Smooth muscle cell (in vitro differentiated cells): ENCODE results near the gene CMTR2. TPM values are rescaled to one million over a fixed set of nuclear protein-coding genes. Genes with fewer than 3 reads are reported as not detected.

ENCODE experiments used
- DNase-seq: peaks from one replicate; lab custom pipeline; 2025; ENCODE audit not compliant: unreplicated experiment; lab: John Stamatoyannopoulos, UW
- H2AFZ ChIP-seq: fragments of 200-600 bp; sonication (generic); 2 replicates; pipeline ENCODE4 v1.6.0; 2016; ENCODE audit warnings: antibody characterized with exemption, low read depth, mild to moderate bottlenecking
- H3F3A ChIP-seq: fragments of 200-600 bp; sonication (generic); 2 replicates; pipeline ENCODE4 v1.6.0; 2017; ENCODE audit warnings: antibody characterized with exemption, low read depth
- H3K27ac ChIP-seq: fragments of 200-600 bp; sonication (generic); 2 replicates; pipeline ENCODE4 v1.5.1; 2016; ENCODE audit warnings: low read depth, mild to moderate bottlenecking
- H3K27me3 ChIP-seq: fragments of 200-600 bp; sonication (generic); 2 replicates; pipeline ENCODE4 v1.6.1; 2016; ENCODE audit warnings: low read depth, mild to moderate bottlenecking
- H3K36me3 ChIP-seq: fragments of 200-600 bp; sonication (generic); 2 replicates; pipeline ENCODE4 v1.5.1; 2016; ENCODE audit warnings: low read depth
- H3K4me1 ChIP-seq: fragments of 200-600 bp; sonication (generic); 2 replicates; pipeline ENCODE4 v1.5.1; 2016; ENCODE audit warnings: low read depth
- H3K4me2 ChIP-seq: fragments of 200-600 bp; sonication (generic); 2 replicates; pipeline ENCODE4 v1.6.0; 2016; ENCODE audit warnings: mild to moderate bottlenecking
- H3K4me3 ChIP-seq: fragments of 200-600 bp; sonication (generic); 2 replicates; pipeline ENCODE4 v1.5.1; 2016; ENCODE audit warnings: mild to moderate bottlenecking
- H3K79me2 ChIP-seq: fragments of 200-600 bp; sonication (generic); 2 replicates; pipeline ENCODE4 v1.6.0; 2016; ENCODE audit warnings: low read depth, mild to moderate bottlenecking
- H3K9ac ChIP-seq: fragments of 200-600 bp; sonication (generic); 2 replicates; pipeline ENCODE4 v1.6.0; 2016; ENCODE audit warnings: low read depth
- H3K9me3 ChIP-seq: fragments of 200-600 bp; sonication (generic); replicated peaks from 2 replicates; pipeline ENCODE4 v1.5.1; 2016; ENCODE audit warnings: low read depth
- H4K20me1 ChIP-seq: fragments of 200-600 bp; sonication (generic); 2 replicates; pipeline ENCODE4 v1.6.0; 2016; ENCODE audit warnings: low read depth
- WGBS: methylation state at CpG from one replicate; pipeline ENCODE4 v1.1.7; 2016; ENCODE audit warnings: low lambda C conversion rate; 5-methylcytosine and 5-hydroxymethylcytosine counted together
- polyA plus RNA-seq: library from polyadenylated mRNA; unstranded; fragments of >200 nt; fragmentation: Nextera tagmentation; extraction: Ambion mirVana; gene quantifications from 2 replicates; pipeline ENCODE4 v1.2.1, GENCODE V29; 2016
- total RNA-seq: library from RNA; depleted of rRNA; stranded (reverse); fragments of >200 nt; gene quantifications from 2 replicates; pipeline ENCODE4 v1.2.3, GENCODE V29; 2014
- TF ChIP-seq, protein P1 (sequence below): fragments of 200-600 bp; sonication (generic); IDR thresholded peaks from 2 replicates; pipeline ENCODE4 v1.5.1; 2017; ENCODE audit warnings: borderline replicate concordance, mild to moderate bottlenecking, antibody characterized with exemption; ENCODE audit not compliant: insufficient read depth, poor library complexity, severe bottlenecking

Gene CMTR2
- total and polyA plus RNA-seq, 2 experiments from 2014 or later: 7.0 to 26.0 TPM

DNA sequence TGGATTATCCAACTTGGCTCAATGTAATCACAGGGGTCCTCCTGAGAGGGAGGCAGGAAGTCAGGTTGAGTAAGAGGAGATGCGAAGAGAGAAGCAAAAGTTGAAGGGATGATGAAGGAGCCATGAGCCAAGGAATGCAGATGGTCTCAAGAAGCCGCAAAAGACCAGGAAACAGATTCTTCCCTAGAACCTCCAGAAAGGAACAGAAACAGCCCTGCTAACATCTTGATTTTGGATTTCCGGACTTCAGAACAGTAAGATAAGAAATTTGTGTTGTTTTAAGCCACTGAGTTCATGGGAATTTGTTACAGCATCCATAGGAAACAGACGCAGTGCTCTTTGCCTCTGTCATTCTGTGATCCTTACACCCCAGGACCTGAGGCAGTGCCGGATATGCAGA, 26.8 kb downstream of the CMTR2 start:
- H3K27ac ChIP-seq: no peak overlapping the region
- no peak overlapping the region for H3K4me3 ChIP-seq
- H3K36me3 ChIP-seq: no peaks in the 10 kb centered on the region
- no peak for DNase-seq
- no peaks in the 10 kb centered on the region for H3F3A ChIP-seq
- H2AFZ ChIP-seq: no peak overlapping the region
- 89% methylated on average over 5 of the region's 5 CpGs for WGBS
- TF ChIP-seq, protein P1, sequence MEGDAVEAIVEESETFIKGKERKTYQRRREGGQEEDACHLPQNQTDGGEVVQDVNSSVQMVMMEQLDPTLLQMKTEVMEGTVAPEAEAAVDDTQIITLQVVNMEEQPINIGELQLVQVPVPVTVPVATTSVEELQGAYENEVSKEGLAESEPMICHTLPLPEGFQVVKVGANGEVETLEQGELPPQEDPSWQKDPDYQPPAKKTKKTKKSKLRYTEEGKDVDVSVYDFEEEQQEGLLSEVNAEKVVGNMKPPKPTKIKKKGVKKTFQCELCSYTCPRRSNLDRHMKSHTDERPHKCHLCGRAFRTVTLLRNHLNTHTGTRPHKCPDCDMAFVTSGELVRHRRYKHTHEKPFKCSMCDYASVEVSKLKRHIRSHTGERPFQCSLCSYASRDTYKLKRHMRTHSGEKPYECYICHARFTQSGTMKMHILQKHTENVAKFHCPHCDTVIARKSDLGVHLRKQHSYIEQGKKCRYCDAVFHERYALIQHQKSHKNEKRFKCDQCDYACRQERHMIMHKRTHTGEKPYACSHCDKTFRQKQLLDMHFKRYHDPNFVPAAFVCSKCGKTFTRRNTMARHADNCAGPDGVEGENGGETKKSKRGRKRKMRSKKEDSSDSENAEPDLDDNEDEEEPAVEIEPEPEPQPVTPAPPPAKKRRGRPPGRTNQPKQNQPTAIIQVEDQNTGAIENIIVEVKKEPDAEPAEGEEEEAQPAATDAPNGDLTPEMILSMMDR: no peak
- H3K4me1 ChIP-seq: no peaks in the 10 kb centered on the region
- peaks cover 14% of the 10 kb centered on the region for H3K27me3 ChIP-seq
- H4K20me1 ChIP-seq: no peaks in the 10 kb centered on the region
- H3K9me3 ChIP-seq: no peaks in the 10 kb centered on the region
- H3K4me2 ChIP-seq: no peak overlapping the region
- no peak overlapping the region for H3K9ac ChIP-seq
- no peaks in the 10 kb centered on the region for H3K79me2 ChIP-seq

- TF ChIP-seq, protein P1: no peak
- no peak overlapping the region for H3K9ac ChIP-seq
- H2AFZ ChIP-seq: no peak overlapping the region
- no peak for DNase-seq
- H3F3A ChIP-seq: no peaks in the 10 kb centered on the region
- H3K27me3 ChIP-seq: peaks cover 17% of the 10 kb centered on the region
- H3K4me1 ChIP-seq: no peaks in the 10 kb centered on the region
- no peaks in the 10 kb centered on the region for H3K9me3 ChIP-seq
- no peak overlapping the region for H3K4me2 ChIP-seq
- no peak overlapping the region for H3K4me3 ChIP-seq
- no peak overlapping the region for H3K27ac ChIP-seq
- no peaks in the 10 kb centered on the region for H3K36me3 ChIP-seq
- no peaks in the 10 kb centered on the region for H4K20me1 ChIP-seq
- no peaks in the 10 kb centered on the region for H3K79me2 ChIP-seq
These were observed 28.2 kb downstream of the CMTR2 start for GRCh38 chr16:71260995-71261394.

DNA sequence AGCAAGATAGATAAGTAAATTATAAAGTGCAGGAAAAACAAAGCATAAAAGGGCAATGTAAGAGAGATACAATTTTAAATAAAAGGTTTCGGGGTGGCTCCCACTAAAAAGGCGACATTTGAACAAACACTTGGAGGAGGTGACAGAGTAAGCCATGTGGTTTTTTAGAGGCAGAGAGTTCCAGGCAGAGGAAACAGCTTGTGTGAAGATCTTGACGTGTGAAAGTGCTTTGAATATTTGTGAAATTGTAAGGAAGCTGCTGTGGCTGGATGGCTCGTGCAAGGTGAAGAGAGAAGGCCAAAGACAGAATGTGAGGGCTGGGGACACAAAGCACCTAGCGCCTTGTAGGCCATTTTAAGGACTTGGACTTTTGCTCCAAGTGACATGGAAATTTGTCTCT, 30.1 kb downstream of the CMTR2 start:
- peaks cover 17% of the 10 kb centered on the region for H3K27me3 ChIP-seq
- TF ChIP-seq, protein P1: no peak
- no peak overlapping the region for H3K27ac ChIP-seq
- no peaks in the 10 kb centered on the region for H3K4me1 ChIP-seq
- 81% methylated on average over 5 of the region's 5 CpGs for WGBS
- no peaks in the 10 kb centered on the region for H3F3A ChIP-seq
- no peaks in the 10 kb centered on the region for H3K79me2 ChIP-seq
- no peak overlapping the region for H3K4me2 ChIP-seq
- no peak for DNase-seq
- H4K20me1 ChIP-seq: no peaks in the 10 kb centered on the region
- no peaks in the 10 kb centered on the region for H3K36me3 ChIP-seq
- no peak overlapping the region for H2AFZ ChIP-seq
- no peaks in the 10 kb centered on the region for H3K9me3 ChIP-seq
- no peak overlapping the region for H3K4me3 ChIP-seq
- H3K9ac ChIP-seq: no peak overlapping the region

DNA sequence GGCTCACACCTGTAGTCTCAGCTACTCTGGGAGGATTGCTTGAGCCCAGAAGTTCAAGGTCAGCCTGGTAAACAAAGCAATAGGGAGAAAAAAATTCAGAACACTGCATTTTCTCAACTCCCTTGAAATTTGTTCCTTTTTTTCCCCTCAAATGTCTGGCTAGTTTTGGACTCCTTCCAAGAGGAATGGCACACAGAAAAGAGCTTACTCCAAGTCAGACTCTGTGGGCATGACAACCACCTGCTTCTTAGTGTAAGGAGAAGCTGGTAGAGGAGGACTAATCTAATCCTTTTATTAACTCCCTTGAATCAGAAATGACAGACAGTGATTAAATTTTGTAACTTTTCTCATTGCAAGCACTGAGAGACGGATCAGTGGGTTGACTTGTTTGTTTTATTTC, 30.8 kb downstream of the CMTR2 start:
- Histone ChIP-seq H3K9ac (no peak overlapping the region), H3K79me2 (no peaks in the 10 kb centered on the region), H3K9me3 (no peaks in the 10 kb centered on the region), H3K36me3 (no peaks in the 10 kb centered on the region), H3K4me3 (no peak overlapping the region), H3K27me3 (peaks cover 17% of the 10 kb centered on the region), H3K4me2 (no peak overlapping the region), H3K27ac (no peak overlapping the region), H4K20me1 (no peaks in the 10 kb centered on the region), H2AFZ (no peak overlapping the region), H3K4me1 (no peaks in the 10 kb centered on the region), H3F3A (no peaks in the 10 kb centered on the region)
- WGBS: 85% methylated on average over 1 of the region's 1 CpG
- TF ChIP-seq, protein P1: no peak
- no peak for DNase-seq
